Kidney epithelial cell (primary cell): ENCODE results near the gene KSR1. TPM values are rescaled to one million over a fixed set of nuclear protein-coding genes. Genes with fewer than 3 reads are reported as not detected.

Source experiments
- DNase-seq: peaks from one replicate; pipeline ENCODE4 v3.0.0-alpha.2; 2010; ENCODE audit warnings: low read depth
- H3K27me3 ChIP-seq: 2 replicates; pipeline ENCODE4 v1.6.0; 2011; ENCODE audit warnings: low read length; ENCODE audit not compliant: control insufficient read depth, insufficient read depth
- H3K36me3 ChIP-seq: 2 replicates; pipeline ENCODE4 v1.5.1; 2011; ENCODE audit warnings: low read length; ENCODE audit not compliant: control insufficient read depth, insufficient read depth
- H3K4me3 ChIP-seq: 2 replicates; pipeline ENCODE4 v1.5.1; 2011; ENCODE audit warnings: low read depth, mild to moderate bottlenecking, control low read depth, low read length
- CTCF ChIP-seq: IDR thresholded peaks from 2 replicates; pipeline ENCODE4 v1.5.1; 2011; ENCODE audit warnings: mild to moderate bottlenecking, moderate library complexity, low read length, control low read depth, inconsistent platforms; ENCODE audit not compliant: insufficient read depth, poor library complexity, severe bottlenecking
- total RNA-seq: library from RNA; depleted of rRNA; stranded (reverse); fragments of >200 nt; gene quantifications from 2 replicates; pipeline ENCODE4 v1.2.3, GENCODE V29; 2015

The KSR1 gene
- total RNA-seq, 1 donor from 2014 or later = 11.2 TPM

DNA sequence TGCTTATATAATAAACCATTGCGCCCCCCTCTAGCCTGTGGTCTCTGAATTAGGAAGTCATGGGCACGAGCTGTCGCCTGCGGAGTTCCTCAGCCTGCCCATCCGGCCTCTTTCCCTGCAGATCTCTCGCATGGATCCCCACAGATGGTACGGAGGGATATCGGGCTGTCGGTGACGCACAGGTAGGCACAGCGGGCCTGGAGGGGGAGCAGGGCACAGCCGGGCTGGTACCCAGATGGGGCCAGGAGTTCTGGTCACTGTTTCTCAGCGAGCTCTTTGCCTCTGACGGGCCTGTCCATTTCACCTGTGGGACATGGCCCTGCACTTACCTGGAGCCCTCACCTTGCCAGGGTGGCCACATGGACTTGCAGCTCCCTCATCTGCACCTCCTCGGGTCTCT is 132.1 kb downstream of the KSR1 start:
- TF ChIP-seq CTCF = no peak
- DNase-seq = no peak
- H3K4me3 ChIP-seq = no peak overlapping the region
- peaks cover 1% of the 10 kb centered on the region for H3K36me3 ChIP-seq
- H3K27me3 ChIP-seq = no peaks in the 10 kb centered on the region

DNA sequence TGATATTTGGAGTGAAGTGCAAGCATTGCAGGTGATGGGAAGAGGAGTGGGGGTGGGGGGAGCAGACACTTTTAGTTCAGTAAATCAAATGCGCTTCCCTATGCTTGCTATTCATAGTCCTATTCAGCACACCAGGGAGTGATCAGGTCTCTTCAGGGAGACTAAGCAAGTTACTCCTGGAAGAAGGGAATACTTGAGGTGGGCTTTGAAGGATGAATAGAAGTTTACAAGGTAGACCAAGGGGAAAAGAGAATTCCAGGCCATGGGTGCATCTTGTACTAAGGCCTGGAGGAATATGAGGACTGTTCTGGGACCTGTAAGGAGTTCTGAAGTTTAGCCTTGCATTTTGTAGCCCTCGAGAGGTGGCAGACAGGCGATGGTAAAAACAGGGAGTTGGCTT is 134.6 kb downstream of the KSR1 start:
- peaks cover 1% of the 10 kb centered on the region for H3K36me3 ChIP-seq
- no peak overlapping the region for H3K4me3 ChIP-seq

GRCh38 chr17:27591986-27592385 is 135.7 kb downstream of the KSR1 start:
- peaks cover 3% of the 10 kb centered on the region for H3K36me3 ChIP-seq
- DNase-seq = no peak
- no peaks in the 10 kb centered on the region for H3K27me3 ChIP-seq
- TF ChIP-seq CTCF = no peak
- no peak overlapping the region for H3K4me3 ChIP-seq

More for the DNA sequence above, 134.6 kb downstream of the KSR1 start:
- no peak for DNase-seq
- no peak for TF ChIP-seq CTCF
- no peaks in the 10 kb centered on the region for H3K27me3 ChIP-seq

- Histone ChIP-seq H3K36me3 (peaks cover 3% of the 10 kb centered on the region), H3K4me3 (no peak overlapping the region), H3K27me3 (no peaks in the 10 kb centered on the region)
- no peak for TF ChIP-seq CTCF
- DNase-seq = no peak
These were observed 137.1 kb downstream of the KSR1 start for GRCh38 chr17:27593232-27593856.

DNA sequence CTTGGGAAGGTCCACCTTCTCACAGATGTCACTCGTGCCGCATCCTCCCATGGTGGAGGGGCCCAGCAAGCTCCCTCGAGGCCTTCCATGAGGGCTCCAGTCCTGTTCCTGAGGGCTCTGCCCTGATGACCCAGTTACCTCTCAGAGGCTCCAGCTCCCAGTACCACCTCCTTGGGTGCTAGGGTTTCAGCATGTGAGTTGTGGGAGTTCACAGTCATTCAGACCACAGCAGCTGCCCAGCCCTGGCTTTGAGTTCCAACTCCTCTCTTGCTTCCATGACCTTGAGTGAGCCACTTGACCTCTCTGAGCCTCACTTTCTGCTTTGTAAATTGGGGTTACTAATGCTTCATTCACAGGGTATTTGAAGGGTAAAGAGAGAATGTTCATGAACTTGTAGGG is 137.6 kb downstream of the KSR1 start:
- peaks cover 3% of the 10 kb centered on the region for H3K36me3 ChIP-seq
- H3K4me3 ChIP-seq = no peak overlapping the region
- no peak for DNase-seq
- no peaks in the 10 kb centered on the region for H3K27me3 ChIP-seq
- TF ChIP-seq CTCF = no peak

GRCh38 chr17:27595208-27595607 is 139.0 kb downstream of the KSR1 start:
- TF ChIP-seq CTCF = no peak
- no peak for DNase-seq
- no peaks in the 10 kb centered on the region for H3K27me3 ChIP-seq
- peaks cover 3% of the 10 kb centered on the region for H3K36me3 ChIP-seq
- no peak overlapping the region for H3K4me3 ChIP-seq
